Heart right ventricle (tissue), 16 donors: Measurements from ENCODE around the gene VPS18. TPM values are rescaled to one million over a fixed set of nuclear protein-coding genes. Genes with fewer than 3 reads are reported as not detected.

ENCODE experiments used
- ATAC-seq, 8 donors: fragments of 200-7000 bp; cut with Tn5 transposase; one replicate each; pipeline ENCODE4 v1.9.1; 2020; ENCODE audit warnings: mild to moderate bottlenecking in 8 of 8, moderate library complexity in 8 of 8, moderate number of reproducible peaks in 1 of 8
- DNase-seq, 2 donors: peaks; one replicate each; pipeline ENCODE4 v3.0.0-alpha.2; 2020
- H3K27ac ChIP-seq, 10 donors: fragments of 200-600 bp; sonication (generic) in 2 of 10; one replicate each; pipeline versions ENCODE4 v1.5.0 to v1.8.0; 2020 to 2022; ENCODE audit warnings: mild to moderate bottlenecking in 3 of 10
- H3K27me3 ChIP-seq, 7 donors: fragments of 200-600 bp; one replicate each; pipeline ENCODE4 v1.8.0; 2021 to 2022; ENCODE audit warnings: mild to moderate bottlenecking in 2 of 7
- H3K36me3 ChIP-seq, 9 donors: fragments of 200-600 bp; sonication (generic) in 1 of 9; one replicate each; pipeline versions ENCODE4 v1.5.0 to v1.8.0; 2020 to 2022; ENCODE audit warnings: mild to moderate bottlenecking in 2 of 9
- H3K4me1 ChIP-seq, 9 donors: fragments of 200-600 bp; sonication (generic) in 1 of 9; one replicate each; pipeline versions ENCODE4 v1.5.0 to v1.8.0; 2020 to 2022; ENCODE audit warnings: mild to moderate bottlenecking in 4 of 9
- H3K4me3 ChIP-seq, 10 donors: fragments of 200-600 bp; sonication (generic) in 2 of 10; one replicate each; pipeline versions ENCODE4 v1.5.0 to v1.8.0; 2020 to 2022; ENCODE audit warnings: mild to moderate bottlenecking in 7 of 10, moderate library complexity in 2 of 10
- H3K9me3 ChIP-seq, 11 donors: fragments of 200-600 bp in 10 of 11; sonication (generic) in 2 of 11; one replicate each; pipeline versions ENCODE4 v1.5.0 to v1.8.0; 2013 to 2022; ENCODE audit warnings: mild to moderate bottlenecking in 2 of 11, control low read depth in 1 of 11, moderate library complexity in 1 of 11
- CTCF ChIP-seq, 9 donors: fragments of 200-600 bp; sonication (generic) in 2 of 9; IDR thresholded peaks; one replicate each; pipeline versions ENCODE4 v1.5.0 to v1.8.0; 2021 to 2022; ENCODE audit warnings: antibody characterized with exemption in 9 of 9, mild to moderate bottlenecking in 5 of 9, moderate library complexity in 1 of 9
- WGBS, 2 donors: extraction: QIAGEN DNeasy Blood & Tissue Kit; methylation state at CpG; one replicate each; pipeline ENCODE4 v1.1.7; 2013; ENCODE audit warnings: inconsistent platforms in 1 of 2; 5-methylcytosine and 5-hydroxymethylcytosine counted together
- intact Hi-C, 10 donors: fragments of 100-400 bp; cut with DNase I; formaldehyde crosslinking; loops; one replicate each; pipeline versions ENCODE4 v1.11.1 to v1.14.2; 2022
- polyA plus RNA-seq, 2 donors: library from polyadenylated mRNA; stranded (reverse); fragments of 200-250 nt; gene quantifications; one replicate each; pipeline ENCODE4 v1.2.3, GENCODE V29; 2013
- total RNA-seq, 10 donors: library from RNA; stranded (reverse); fragmentation: NEBNext Ultra II Directional in 3 of 10; extraction: Animal tissue kit (Norgen Biotek cat#: 25700) in 3 of 10; gene quantifications; one replicate each; pipeline versions ENCODE4 v1.2.1 to v1.2.4, GENCODE V29; 2021 to 2023
- donor health status: Arrhythmogenic right ventricular cardiomyopathy.
- donor health status: ischemic (EF 13 %, LVEDD 7.1; RV severe dilation, severe dysfunction).
- donor health status: healthy with polysubstance abuse.
- donor health status: DM: no; HTN: yes; CAD: no.
- donor health status: DM: no; HTN: no; CAD: no.
- donor health status: ischemic (EF 25% LVEDD 6.9; RV normal size, moderate dysfunction).
- donor health status: ischemic (EF 25% LVEDD 5.7; RV mildly dilated, moderate dysfunction).
- donor health status: healthy.
- donor health status: DM: yes; HTN: yes; CAD: no.
- donor health status: Ischemic cardiomyopathy.
- donor health status: ischemic (EF 35%, LVEDD 5.7; RV mildly dilated, moderate dysfunction).
- donor health status: nonischemic (EF 11% LVEDD 7.7; RV severe dilation, severe dysfunction).
- donor health status: DM: yes; HTN: yes; CAD: no.
- donor health status: PGD.
- donor health status: ischemic (EF 29% LVEDD 5.4; RV normal size, mild dysfunction).
- donor health status: nonischemic (EF 23%, LVEDD 6.1; RV moderate dilation, normal function).

Gene VPS18
- total and polyA plus RNA-seq, 12 donors = 10.5 to 25.0 (median 20.5) TPM

- no peaks in the 10 kb centered on the region for H3K9me3 ChIP-seq
- H3K27ac ChIP-seq = peak overlapping the region in 3 of 10 donors; percentile 39 to 88 (median 80)
- peaks cover 0 to 11% (median 0%) of the 10 kb centered on the region in 9 donors for H3K36me3 ChIP-seq
- H3K4me1 ChIP-seq = peaks cover 15 to 69% (median 57%) of the 10 kb centered on the region in 9 donors
- peak overlapping the region in 7 of 10 donors; percentile 27 to 96 (median 77) for H3K4me3 ChIP-seq
- TF ChIP-seq CTCF (IDR thresholded peaks at IDR 0.05) = no peak
- 36 to 48% methylated on average over 33 of the region's 33 CpGs for WGBS, 2 donors
- DNase-seq (no peak), ATAC-seq (no peak)
- intact Hi-C loops = no loop called here
- H3K27me3 ChIP-seq = peaks cover 5 to 79% (median 33%) of the 10 kb centered on the region in 7 donors
Observed at GRCh38 chr15:40926659-40927494, 32.6 kb downstream of the VPS18 start.

- WGBS, 2 donors = 10 to 17% methylated on average over 23 to 24 of the region's 24 CpGs
- H3K27me3 ChIP-seq = peaks cover 5 to 85% (median 33%) of the 10 kb centered on the region in 7 donors
- H3K27ac ChIP-seq = peak overlapping the region in 3 of 10 donors; percentile 39 to 88 (median 80)
- H3K4me3 ChIP-seq = peak overlapping the region; percentile 55 to 96 (median 74)
- no peak for TF ChIP-seq CTCF (IDR thresholded peaks at IDR 0.05)
- H3K4me1 ChIP-seq = peaks cover 15 to 66% (median 57%) of the 10 kb centered on the region in 9 donors
- no peaks in the 10 kb centered on the region for H3K9me3 ChIP-seq
- no peak for ATAC-seq
- peaks cover 0 to 17% (median 0%) of the 10 kb centered on the region in 9 donors for H3K36me3 ChIP-seq
- intact Hi-C loops = no loop called here
- no peak for DNase-seq
Observed at GRCh38 chr15:40927495-40927872, 33.2 kb downstream of the VPS18 start.

- peaks cover 0 to 24% (median 0%) of the 10 kb centered on the region in 9 donors for H3K36me3 ChIP-seq
- no peak for TF ChIP-seq CTCF (IDR thresholded peaks at IDR 0.05)
- DNase-seq = no peak
- H3K9me3 ChIP-seq = no peaks in the 10 kb centered on the region
- peak overlapping the region in 9 of 10 donors; percentile 15 to 96 (median 52) for H3K27ac ChIP-seq
- ATAC-seq = peak in 6 of 8 donors; percentile 1 to 33 (median 12)
- H3K27me3 ChIP-seq = peaks cover 5 to 92% (median 33%) of the 10 kb centered on the region in 7 donors
- H3K4me3 ChIP-seq = peak overlapping the region; percentile 55 to 96 (median 74)
- peaks cover 15 to 70% (median 58%) of the 10 kb centered on the region in 9 donors for H3K4me1 ChIP-seq
- intact Hi-C loops = loop anchor here in 1 of 10 donors (2.0 kb wide), 1 partner anchor 21 kb away; no protein-coding TSS in a partner anchor
- 1 to 2% methylated on average over 68 of the region's 68 CpGs for WGBS, 2 donors
Observed at GRCh38 chr15:40927873-40928806, 33.9 kb downstream of the VPS18 start.
